Gastroesophageal sphincter (tissue), 4 donors: Measurements from ENCODE around the gene FLOT1. TPM values are rescaled to one million over a fixed set of nuclear protein-coding genes. Genes with fewer than 3 reads are reported as not detected.

ENCODE experiments used
- ATAC-seq: fragments of 150-250 bp; one replicate; pipeline ENCODE4 v1.9.1; 2016; ENCODE audit warnings: mild to moderate bottlenecking, moderate library complexity
- H3K27ac ChIP-seq, 4 donors: fragments of 200-600 bp; sonication (generic) in 3 of 4; 1 replicate in 3 of 4; 2 replicates in 1 of 4; pipeline ENCODE4 v1.5.1; 2016 to 2019
- H3K27me3 ChIP-seq: fragments of 200-600 bp; sonication (generic); one replicate; pipeline ENCODE4 v1.5.1; 2019
- H3K36me3 ChIP-seq, 2 donors: fragments of 200-600 bp; sonication (generic); one replicate each; pipeline ENCODE4 v1.5.1; 2019; ENCODE audit warnings: control low read depth in 1 of 2
- H3K4me1 ChIP-seq, 3 donors: fragments of 200-600 bp; sonication (generic); 1 replicate in 2 of 3; 2 replicates in 1 of 3; pipeline ENCODE4 v1.5.1; 2016 to 2019; ENCODE audit warnings: control low read depth in 2 of 3
- H3K4me3 ChIP-seq, 2 donors: fragments of 200-600 bp; sonication (generic); one replicate each; pipeline ENCODE4 v1.5.1; 2019; ENCODE audit warnings: mild to moderate bottlenecking in 1 of 2, moderate library complexity in 1 of 2
- H3K9me3 ChIP-seq, 3 donors: fragments of 200-600 bp; sonication (generic); one replicate each; pipeline ENCODE4 v1.5.1; 2017 to 2019; ENCODE audit warnings: control low read depth in 2 of 3
- CTCF ChIP-seq, 4 experiments: fragments of 200-600 bp in 2 of 4; fragments of 450-650 bp in 2 of 4; sonication (generic) in 1 of 4; IDR thresholded peaks; one replicate each; pipeline ENCODE4 v1.5.1; 2017 to 2019; ENCODE audit warnings: antibody characterized with exemption in 4 of 4, mild to moderate bottlenecking in 2 of 4, moderate library complexity in 2 of 4
- EP300 ChIP-seq: sonication (generic); formaldehyde crosslinking; IDR thresholded peaks from one replicate; pipeline ENCODE4 v1.6.1; 2017; ENCODE audit warnings: antibody characterized with exemption, mild to moderate bottlenecking
- POLR2A ChIP-seq, 2 donors: fragments of 450-650 bp; IDR thresholded peaks; one replicate each; pipeline ENCODE4 v1.6.1; 2017; ENCODE audit warnings: antibody characterized with exemption in 2 of 2, mild to moderate bottlenecking in 2 of 2, moderate library complexity in 1 of 2
- POLR2AphosphoS5 ChIP-seq: sonication (generic); formaldehyde crosslinking; IDR thresholded peaks from one replicate; pipeline ENCODE4 v1.6.1; 2017; ENCODE audit warnings: antibody characterized with exemption
- WGBS, 2 donors: methylation state at CpG; one replicate each; pipeline ENCODE4 v1.1.5; 2018; ENCODE audit warnings: low coverage in 1 of 2; 5-methylcytosine and 5-hydroxymethylcytosine counted together
- total RNA-seq, 4 donors: library from RNA; depleted of rRNA; stranded (reverse); fragments of >200 nt; gene quantifications; one replicate each; pipeline ENCODE4 v1.1.0, GENCODE V29; 2016

FLOT1 gene
- total RNA-seq, 4 donors from 2014 or later: 104 to 191 (median 152) TPM

DNA sequence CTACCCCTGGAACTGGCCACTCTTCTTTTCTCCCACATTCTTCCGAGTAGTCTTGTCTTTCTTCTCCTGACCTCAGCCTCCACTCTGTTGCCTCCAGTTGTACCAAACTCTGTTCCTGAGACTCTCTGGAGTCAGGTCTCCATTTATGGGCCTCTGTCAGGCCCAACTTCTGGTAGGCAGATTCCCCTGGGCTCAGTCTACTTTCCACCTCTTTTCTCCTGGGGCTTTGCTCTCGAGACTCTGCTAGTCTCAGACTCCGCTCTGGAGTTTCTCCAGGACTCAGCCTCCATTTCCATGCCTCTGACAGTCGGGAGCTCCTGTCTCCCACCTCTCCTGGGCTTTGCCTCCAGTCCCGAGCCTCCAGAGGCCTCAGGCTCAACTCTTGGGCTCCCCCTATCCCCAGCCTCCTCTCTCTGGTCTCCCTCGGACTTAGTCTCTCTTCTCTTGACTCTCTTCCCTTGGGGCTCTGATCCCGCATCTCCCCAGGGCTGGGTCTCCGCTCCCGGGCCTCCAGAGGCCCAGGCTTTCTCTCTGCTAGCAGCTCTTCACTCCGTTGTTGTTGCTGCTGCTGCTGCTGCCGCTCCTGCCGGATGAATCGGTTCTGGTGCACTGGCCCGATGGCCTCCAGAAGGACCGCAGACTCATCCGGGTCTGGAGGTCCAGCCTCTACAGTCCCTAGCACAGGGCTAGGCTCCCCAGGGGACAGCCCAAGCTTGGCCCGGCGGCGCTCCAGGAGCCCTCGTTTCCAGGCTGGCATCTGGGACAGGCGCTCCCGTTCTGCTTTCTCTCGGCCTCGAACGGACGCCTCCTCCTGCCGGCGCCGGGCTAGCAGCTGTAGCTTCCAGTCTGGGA, 57.1 kb downstream of the FLOT1 start:
- no peak for TF ChIP-seq EP300
- peak in 1 of 4 experiments; percentile 35 for TF ChIP-seq CTCF (IDR thresholded peaks at IDR 0.05)
- no peaks in the 10 kb centered on the region for H3K9me3 ChIP-seq
- peaks cover 0 to 6% of the 10 kb centered on the region in 2 donors for H3K36me3 ChIP-seq
- H3K4me1 ChIP-seq: peaks cover 4 to 85% (median 55%) of the 10 kb centered on the region in 3 donors
- H3K27me3 ChIP-seq: no peaks in the 10 kb centered on the region
- peak overlapping the region; percentile 92 to 100 (median 98) for H3K27ac ChIP-seq
- no peak for ATAC-seq
- 3 to 10% methylated on average over 6 to 9 of the region's 29 CpGs for WGBS, 2 donors
- H3K4me3 ChIP-seq: peak overlapping the region; percentile 91 to 92

- Histone ChIP-seq H3K4me1 (peaks cover 4 to 85% (median 55%) of the 10 kb centered on the region in 3 donors), H3K27ac (peak overlapping the region; percentile 92 to 100 (median 98)), H3K27me3 (no peaks in the 10 kb centered on the region), H3K36me3 (peaks cover 0 to 13% of the 10 kb centered on the region in 2 donors), H3K9me3 (no peaks in the 10 kb centered on the region), H3K4me3 (peak overlapping the region; percentile 91 to 92)
- WGBS, 2 donors: 5 to 6% methylated on average over 9 to 13 of the region's 21 CpGs
- TF ChIP-seq POLR2A (IDR thresholded peaks at IDR 0.05) (no peak), POLR2AphosphoS5 (no peak), CTCF (IDR thresholded peaks at IDR 0.05) (no peak), EP300 (no peak)
- ATAC-seq: no peak
Measured at GRCh38 chr6:30684386-30685156, 57.9 kb downstream of the FLOT1 start.

GRCh38 chr6:30683980-30684338, 58.5 kb downstream of the FLOT1 start:
- 0% methylated on average over 1 of the region's 2 CpGs for WGBS, 2 donors
- H3K4me1 ChIP-seq: peaks cover 5 to 85% (median 55%) of the 10 kb centered on the region in 3 donors
- peak overlapping the region; percentile 92 to 100 (median 98) for H3K27ac ChIP-seq
- H3K4me3 ChIP-seq: peak overlapping the region; percentile 91 to 92
- H3K9me3 ChIP-seq: no peaks in the 10 kb centered on the region
- H3K36me3 ChIP-seq: peaks cover 0 to 13% of the 10 kb centered on the region in 2 donors
- ATAC-seq: no peak
- H3K27me3 ChIP-seq: no peaks in the 10 kb centered on the region
- no peak for TF ChIP-seq CTCF (IDR thresholded peaks at IDR 0.05)
- no peak for TF ChIP-seq EP300
- peak in 1 of 2 donors; percentile 8 for TF ChIP-seq POLR2A (IDR thresholded peaks at IDR 0.05)

GRCh38 chr6:30683183-30683979, 59.1 kb downstream of the FLOT1 start:
- Histone ChIP-seq H3K9me3 (no peaks in the 10 kb centered on the region), H3K36me3 (peaks cover 0 to 18% of the 10 kb centered on the region in 2 donors), H3K27me3 (no peaks in the 10 kb centered on the region), H3K4me3 (peak overlapping the region; percentile 91 to 92), H3K4me1 (peaks cover 5 to 85% (median 49%) of the 10 kb centered on the region in 3 donors), H3K27ac (peak overlapping the region; percentile 92 to 100 (median 98))
- no peak for ATAC-seq
- 0% methylated on average over 5 of the region's 7 CpGs; no CpG with 5 or more reads in 1 of the 2 donors for WGBS, 2 donors
- TF ChIP-seq CTCF (IDR thresholded peaks at IDR 0.05) (no peak), POLR2AphosphoS5 (no peak), EP300 (no peak), POLR2A (IDR thresholded peaks at IDR 0.05) (no peak)
